Non-pigmented ciliary epithelial cell (primary cell): Measurements from ENCODE around the gene TEAD1.

Experiments used
- DNase-seq: peaks from one replicate; pipeline ENCODE4 v3.0.0-alpha.2; 2010; ENCODE audit warnings: low read depth

Gene TEAD1

GRCh38 chr11:12673924-12674570 is at the start of gene TEAD1:
Gene TEAD1, plus strand, starts transcription at chr11:12674421.
- DNase-seq, result peak; percentile 79

GRCh38 chr11:12624595-12624994 is 49.6 kb upstream of the TEAD1 start:
- no peak for DNase-seq

GRCh38 chr11:12625438-12626071 is 48.7 kb upstream of the TEAD1 start:
- peak; percentile 87 for DNase-seq

GRCh38 chr11:12626616-12627015 is 47.6 kb upstream of the TEAD1 start:
- DNase-seq, result no peak

GRCh38 chr11:12628314-12628713 is 45.9 kb upstream of the TEAD1 start:
- no peak for DNase-seq

- DNase-seq, result peak; percentile 49
Observed at GRCh38 chr11:12629601-12630313, 44.5 kb upstream of the TEAD1 start.

GRCh38 chr11:12631651-12632050 is 42.6 kb upstream of the TEAD1 start:
- no peak for DNase-seq

- DNase-seq, result no peak
Observed at GRCh38 chr11:12634329-12634728, 39.9 kb upstream of the TEAD1 start.

- DNase-seq, result no peak
Observed at GRCh38 chr11:12636871-12637410, 37.3 kb upstream of the TEAD1 start.

GRCh38 chr11:12639388-12639787 is 34.8 kb upstream of the TEAD1 start:
- DNase-seq, result no peak

- DNase-seq, result no peak
Observed at GRCh38 chr11:12640355-12640754, 33.9 kb upstream of the TEAD1 start.

- no peak for DNase-seq
Observed at GRCh38 chr11:12640926-12641849, 33.0 kb upstream of the TEAD1 start.

- DNase-seq, result no peak
Observed at GRCh38 chr11:12642040-12642439, 32.2 kb upstream of the TEAD1 start.

GRCh38 chr11:12642806-12643428 is 31.3 kb upstream of the TEAD1 start:
- no peak for DNase-seq

GRCh38 chr11:12646478-12646877 is 27.7 kb upstream of the TEAD1 start:
- DNase-seq, result no peak

GRCh38 chr11:12653729-12654128 is 20.5 kb upstream of the TEAD1 start:
- no peak for DNase-seq

- no peak for DNase-seq
Observed at GRCh38 chr11:12655842-12656241, 18.4 kb upstream of the TEAD1 start.

- no peak for DNase-seq
Observed at GRCh38 chr11:12657336-12657735, 16.9 kb upstream of the TEAD1 start.

- no peak for DNase-seq
Observed at GRCh38 chr11:12657981-12658380, 16.2 kb upstream of the TEAD1 start.

GRCh38 chr11:12662101-12662689 is 12.0 kb upstream of the TEAD1 start:
- DNase-seq, result no peak

GRCh38 chr11:12664385-12664784 is 9.8 kb upstream of the TEAD1 start:
- no peak for DNase-seq
